SK-N-SH treated with all-trans-retinoic acid at 6 μM for 48 hours (cell line): Measurements from ENCODE around the gene MTMR3.

Experiments
- CSDC2 ChIP-seq: fragments of 250-450 bp; sonication (Bioruptor Pico); IDR thresholded peaks from 2 replicates; pipeline ENCODE4 v1.5.0; 2020; ENCODE audit warnings: mild to moderate bottlenecking, moderate library complexity
- GLIS3 ChIP-seq: fragments of 250-450 bp; sonication (Bioruptor Pico); IDR thresholded peaks from 2 replicates; pipeline ENCODE4 v1.5.0; 2020; ENCODE audit warnings: mild to moderate bottlenecking, moderate library complexity
- ISL1 ChIP-seq: fragments of 250-450 bp; sonication (Bioruptor Pico); IDR thresholded peaks from 2 replicates; pipeline ENCODE4 v2.1.2; 2022; ENCODE audit warnings: mild to moderate bottlenecking, moderate library complexity
- RARB ChIP-seq: fragments of 250-450 bp; sonication (Bioruptor Pico); IDR thresholded peaks from 2 replicates; pipeline ENCODE4 v1.8.0; 2021; ENCODE audit warnings: mild to moderate bottlenecking, moderate library complexity
- TOX ChIP-seq: fragments of 250-450 bp; sonication (Bioruptor Pico); IDR thresholded peaks from 2 replicates; pipeline ENCODE4 v1.8.0; 2021; ENCODE audit warnings: mild to moderate bottlenecking, moderate library complexity, borderline replicate concordance
- ZFP3 ChIP-seq: fragments of 250-450 bp; sonication (Bioruptor Pico); IDR thresholded peaks from 2 replicates; pipeline ENCODE4 v1.5.0; 2020; ENCODE audit warnings: mild to moderate bottlenecking, moderate library complexity
- ZFP30 ChIP-seq: fragments of 450-650 bp; formaldehyde crosslinking; IDR thresholded peaks from 2 replicates; pipeline ENCODE4 v1.5.0; 2022; ENCODE audit warnings: mild to moderate bottlenecking, moderate library complexity
- ZNF565 ChIP-seq: fragments of 450-650 bp; formaldehyde crosslinking; conservative IDR thresholded peaks from 2 replicates; pipeline ENCODE4 v1.5.0; 2020; ENCODE audit warnings: low read depth, mild to moderate bottlenecking, moderate library complexity
- ZNF8 ChIP-seq: fragments of 450-650 bp; formaldehyde crosslinking; IDR thresholded peaks from 2 replicates; pipeline ENCODE4 v1.5.0; 2020; ENCODE audit warnings: mild to moderate bottlenecking, moderate library complexity
- TF ChIP-seq, protein P1 (sequence below): fragments of 250-450 bp; sonication (Bioruptor Pico); IDR thresholded peaks from 2 replicates; pipeline ENCODE4 v1.5.1; 2020; ENCODE audit warnings: low read depth, mild to moderate bottlenecking, moderate library complexity
- TF ChIP-seq, protein P2 (sequence below): fragments of 250-450 bp; sonication (Bioruptor Pico); IDR thresholded peaks from 2 replicates; pipeline ENCODE4 v1.8.0; 2021; ENCODE audit warnings: low read depth, mild to moderate bottlenecking, moderate library complexity, borderline replicate concordance
- TF ChIP-seq, protein P3 (sequence below): fragments of 250-450 bp; sonication (Bioruptor Pico); IDR thresholded peaks from 2 replicates; pipeline ENCODE4 v1.5.0; 2020; ENCODE audit warnings: mild to moderate bottlenecking, moderate library complexity
- TF ChIP-seq, protein P4 (sequence below): fragments of 250-450 bp; sonication (Bioruptor Pico); IDR thresholded peaks from 2 replicates; pipeline ENCODE4 v1.8.0; 2020; ENCODE audit warnings: mild to moderate bottlenecking, moderate library complexity, borderline replicate concordance

GRCh38 chr22:29834046-29834445 lies 48.9 kb upstream of the MTMR3 start:
- TF ChIP-seq ISL1 (CRISPR knock-in tag) (no peak), ZNF8 (CRISPR knock-in tag) (no peak), ZFP3 (CRISPR knock-in tag) (no peak), RARB (CRISPR knock-in tag) (no peak), GLIS3 (CRISPR knock-in tag) (no peak), ZFP30 (CRISPR knock-in tag) (no peak), TOX (CRISPR knock-in tag) (no peak), ZNF565 (CRISPR knock-in tag) (no peak), CSDC2 (CRISPR knock-in tag) (no peak)
- TF ChIP-seq, protein P1, sequence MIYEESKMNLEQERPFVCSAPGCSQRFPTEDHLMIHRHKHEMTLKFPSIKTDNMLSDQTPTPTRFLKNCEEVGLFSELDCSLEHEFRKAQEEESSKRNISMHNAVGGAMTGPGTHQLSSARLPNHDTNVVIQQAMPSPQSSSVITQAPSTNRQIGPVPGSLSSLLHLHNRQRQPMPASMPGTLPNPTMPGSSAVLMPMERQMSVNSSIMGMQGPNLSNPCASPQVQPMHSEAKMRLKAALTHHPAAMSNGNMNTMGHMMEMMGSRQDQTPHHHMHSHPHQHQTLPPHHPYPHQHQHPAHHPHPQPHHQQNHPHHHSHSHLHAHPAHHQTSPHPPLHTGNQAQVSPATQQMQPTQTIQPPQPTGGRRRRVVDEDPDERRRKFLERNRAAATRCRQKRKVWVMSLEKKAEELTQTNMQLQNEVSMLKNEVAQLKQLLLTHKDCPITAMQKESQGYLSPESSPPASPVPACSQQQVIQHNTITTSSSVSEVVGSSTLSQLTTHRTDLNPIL: no peak
- TF ChIP-seq, protein P2, sequence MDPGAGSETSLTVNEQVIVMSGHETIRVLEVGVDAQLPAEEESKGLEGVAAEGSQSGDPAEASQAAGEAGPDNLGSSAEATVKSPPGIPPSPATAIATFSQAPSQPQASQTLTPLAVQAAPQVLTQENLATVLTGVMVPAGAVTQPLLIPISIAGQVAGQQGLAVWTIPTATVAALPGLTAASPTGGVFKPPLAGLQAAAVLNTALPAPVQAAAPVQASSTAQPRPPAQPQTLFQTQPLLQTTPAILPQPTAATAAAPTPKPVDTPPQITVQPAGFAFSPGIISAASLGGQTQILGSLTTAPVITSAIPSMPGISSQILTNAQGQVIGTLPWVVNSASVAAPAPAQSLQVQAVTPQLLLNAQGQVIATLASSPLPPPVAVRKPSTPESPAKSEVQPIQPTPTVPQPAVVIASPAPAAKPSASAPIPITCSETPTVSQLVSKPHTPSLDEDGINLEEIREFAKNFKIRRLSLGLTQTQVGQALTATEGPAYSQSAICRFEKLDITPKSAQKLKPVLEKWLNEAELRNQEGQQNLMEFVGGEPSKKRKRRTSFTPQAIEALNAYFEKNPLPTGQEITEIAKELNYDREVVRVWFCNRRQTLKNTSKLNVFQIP: no peak
- TF ChIP-seq, protein P3, sequence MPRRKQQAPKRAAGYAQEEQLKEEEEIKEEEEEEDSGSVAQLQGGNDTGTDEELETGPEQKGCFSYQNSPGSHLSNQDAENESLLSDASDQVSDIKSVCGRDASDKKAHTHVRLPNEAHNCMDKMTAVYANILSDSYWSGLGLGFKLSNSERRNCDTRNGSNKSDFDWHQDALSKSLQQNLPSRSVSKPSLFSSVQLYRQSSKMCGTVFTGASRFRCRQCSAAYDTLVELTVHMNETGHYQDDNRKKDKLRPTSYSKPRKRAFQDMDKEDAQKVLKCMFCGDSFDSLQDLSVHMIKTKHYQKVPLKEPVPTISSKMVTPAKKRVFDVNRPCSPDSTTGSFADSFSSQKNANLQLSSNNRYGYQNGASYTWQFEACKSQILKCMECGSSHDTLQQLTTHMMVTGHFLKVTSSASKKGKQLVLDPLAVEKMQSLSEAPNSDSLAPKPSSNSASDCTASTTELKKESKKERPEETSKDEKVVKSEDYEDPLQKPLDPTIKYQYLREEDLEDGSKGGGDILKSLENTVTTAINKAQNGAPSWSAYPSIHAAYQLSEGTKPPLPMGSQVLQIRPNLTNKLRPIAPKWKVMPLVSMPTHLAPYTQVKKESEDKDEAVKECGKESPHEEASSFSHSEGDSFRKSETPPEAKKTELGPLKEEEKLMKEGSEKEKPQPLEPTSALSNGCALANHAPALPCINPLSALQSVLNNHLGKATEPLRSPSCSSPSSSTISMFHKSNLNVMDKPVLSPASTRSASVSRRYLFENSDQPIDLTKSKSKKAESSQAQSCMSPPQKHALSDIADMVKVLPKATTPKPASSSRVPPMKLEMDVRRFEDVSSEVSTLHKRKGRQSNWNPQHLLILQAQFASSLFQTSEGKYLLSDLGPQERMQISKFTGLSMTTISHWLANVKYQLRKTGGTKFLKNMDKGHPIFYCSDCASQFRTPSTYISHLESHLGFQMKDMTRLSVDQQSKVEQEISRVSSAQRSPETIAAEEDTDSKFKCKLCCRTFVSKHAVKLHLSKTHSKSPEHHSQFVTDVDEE (CRISPR knock-in tag): no peak
- TF ChIP-seq, protein P4, sequence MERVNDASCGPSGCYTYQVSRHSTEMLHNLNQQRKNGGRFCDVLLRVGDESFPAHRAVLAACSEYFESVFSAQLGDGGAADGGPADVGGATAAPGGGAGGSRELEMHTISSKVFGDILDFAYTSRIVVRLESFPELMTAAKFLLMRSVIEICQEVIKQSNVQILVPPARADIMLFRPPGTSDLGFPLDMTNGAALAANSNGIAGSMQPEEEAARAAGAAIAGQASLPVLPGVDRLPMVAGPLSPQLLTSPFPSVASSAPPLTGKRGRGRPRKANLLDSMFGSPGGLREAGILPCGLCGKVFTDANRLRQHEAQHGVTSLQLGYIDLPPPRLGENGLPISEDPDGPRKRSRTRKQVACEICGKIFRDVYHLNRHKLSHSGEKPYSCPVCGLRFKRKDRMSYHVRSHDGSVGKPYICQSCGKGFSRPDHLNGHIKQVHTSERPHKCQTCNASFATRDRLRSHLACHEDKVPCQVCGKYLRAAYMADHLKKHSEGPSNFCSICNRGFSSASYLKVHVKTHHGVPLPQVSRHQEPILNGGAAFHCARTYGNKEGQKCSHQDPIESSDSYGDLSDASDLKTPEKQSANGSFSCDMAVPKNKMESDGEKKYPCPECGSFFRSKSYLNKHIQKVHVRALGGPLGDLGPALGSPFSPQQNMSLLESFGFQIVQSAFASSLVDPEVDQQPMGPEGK (CRISPR knock-in tag): no peak
